Kidney epithelial cell (primary cell): Measurements from ENCODE around the gene PAH. TPM values are rescaled to one million over a fixed set of nuclear protein-coding genes. Genes with fewer than 3 reads are reported as not detected.

ENCODE experiments used
- DNase-seq: peaks from one replicate; pipeline ENCODE4 v3.0.0-alpha.2; 2010; ENCODE audit warnings: low read depth
- H3K27me3 ChIP-seq: 2 replicates; pipeline ENCODE4 v1.6.0; 2011; ENCODE audit warnings: low read length; ENCODE audit not compliant: control insufficient read depth, insufficient read depth
- H3K36me3 ChIP-seq: 2 replicates; pipeline ENCODE4 v1.5.1; 2011; ENCODE audit warnings: low read length; ENCODE audit not compliant: control insufficient read depth, insufficient read depth
- H3K4me3 ChIP-seq: 2 replicates; pipeline ENCODE4 v1.5.1; 2011; ENCODE audit warnings: low read depth, mild to moderate bottlenecking, control low read depth, low read length
- total RNA-seq: library from RNA; depleted of rRNA; stranded (reverse); fragments of >200 nt; gene quantifications from 2 replicates; pipeline ENCODE4 v1.2.3, GENCODE V29; 2015
- TF ChIP-seq, protein P1 (sequence below): IDR thresholded peaks from 2 replicates; pipeline ENCODE4 v1.5.1; 2011; ENCODE audit warnings: mild to moderate bottlenecking, moderate library complexity, low read length, control low read depth, inconsistent platforms; ENCODE audit not compliant: insufficient read depth, poor library complexity, severe bottlenecking

The PAH gene
- total RNA-seq, 1 donor from 2014 or later: 1.1 TPM

DNA sequence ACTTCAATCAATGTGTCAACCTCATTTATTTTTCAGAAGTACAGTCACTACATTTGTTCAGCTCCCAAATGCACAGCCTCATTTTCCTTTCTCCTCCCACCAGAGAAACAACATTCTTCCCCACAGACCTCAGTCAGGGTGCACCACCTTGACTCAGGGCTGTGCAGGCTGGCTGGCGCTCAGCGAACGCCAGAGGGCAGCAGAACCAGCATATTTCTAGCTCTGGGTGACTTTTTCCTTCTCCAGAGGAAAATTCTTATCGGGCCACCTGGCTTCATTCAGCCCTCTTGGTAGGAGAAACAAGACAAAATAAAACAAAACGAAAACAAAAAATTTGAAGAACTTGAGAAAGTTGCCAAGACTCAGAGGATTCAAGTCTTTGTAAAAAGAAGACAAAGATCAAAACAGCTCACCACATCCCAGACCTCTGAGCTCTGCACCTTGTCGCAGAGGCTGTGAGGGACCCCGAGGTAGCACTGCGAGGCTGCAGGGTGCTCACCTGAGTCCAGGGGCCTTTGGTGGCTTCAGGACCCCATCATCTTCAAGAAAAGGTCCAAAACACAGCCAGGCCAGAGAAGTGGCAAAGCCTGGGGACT lies 33.7 kb downstream of the PAH start:
- Histone ChIP-seq H3K4me3 (no peak overlapping the region), H3K27me3 (peaks cover 4% of the 10 kb centered on the region), H3K36me3 (no peaks in the 10 kb centered on the region)
- DNase-seq: no peak
- TF ChIP-seq, protein P1, sequence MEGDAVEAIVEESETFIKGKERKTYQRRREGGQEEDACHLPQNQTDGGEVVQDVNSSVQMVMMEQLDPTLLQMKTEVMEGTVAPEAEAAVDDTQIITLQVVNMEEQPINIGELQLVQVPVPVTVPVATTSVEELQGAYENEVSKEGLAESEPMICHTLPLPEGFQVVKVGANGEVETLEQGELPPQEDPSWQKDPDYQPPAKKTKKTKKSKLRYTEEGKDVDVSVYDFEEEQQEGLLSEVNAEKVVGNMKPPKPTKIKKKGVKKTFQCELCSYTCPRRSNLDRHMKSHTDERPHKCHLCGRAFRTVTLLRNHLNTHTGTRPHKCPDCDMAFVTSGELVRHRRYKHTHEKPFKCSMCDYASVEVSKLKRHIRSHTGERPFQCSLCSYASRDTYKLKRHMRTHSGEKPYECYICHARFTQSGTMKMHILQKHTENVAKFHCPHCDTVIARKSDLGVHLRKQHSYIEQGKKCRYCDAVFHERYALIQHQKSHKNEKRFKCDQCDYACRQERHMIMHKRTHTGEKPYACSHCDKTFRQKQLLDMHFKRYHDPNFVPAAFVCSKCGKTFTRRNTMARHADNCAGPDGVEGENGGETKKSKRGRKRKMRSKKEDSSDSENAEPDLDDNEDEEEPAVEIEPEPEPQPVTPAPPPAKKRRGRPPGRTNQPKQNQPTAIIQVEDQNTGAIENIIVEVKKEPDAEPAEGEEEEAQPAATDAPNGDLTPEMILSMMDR: peak; percentile 83

DNA sequence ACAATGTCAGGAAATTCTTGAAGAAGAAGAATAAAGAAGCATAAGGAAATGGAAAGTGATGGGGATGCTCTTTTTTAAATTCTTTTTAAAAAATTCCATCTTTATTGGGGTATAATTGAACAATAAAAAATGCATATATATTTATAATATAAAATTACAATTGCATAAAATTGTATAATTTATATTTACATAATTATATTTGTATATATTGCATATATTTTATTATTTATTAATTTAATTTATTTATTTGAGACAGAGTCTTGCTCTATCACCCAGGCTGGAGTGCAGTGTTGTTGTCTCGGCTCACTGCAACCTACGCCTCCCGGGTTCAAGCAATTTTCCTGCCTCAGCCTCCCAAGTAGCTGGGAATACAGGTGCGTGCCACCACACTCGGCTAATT lies 36.3 kb downstream of the PAH start:
- no peak for DNase-seq
- Histone ChIP-seq H3K36me3 (no peaks in the 10 kb centered on the region), H3K4me3 (no peak overlapping the region), H3K27me3 (peaks cover 4% of the 10 kb centered on the region)
- TF ChIP-seq, protein P1: no peak

DNA sequence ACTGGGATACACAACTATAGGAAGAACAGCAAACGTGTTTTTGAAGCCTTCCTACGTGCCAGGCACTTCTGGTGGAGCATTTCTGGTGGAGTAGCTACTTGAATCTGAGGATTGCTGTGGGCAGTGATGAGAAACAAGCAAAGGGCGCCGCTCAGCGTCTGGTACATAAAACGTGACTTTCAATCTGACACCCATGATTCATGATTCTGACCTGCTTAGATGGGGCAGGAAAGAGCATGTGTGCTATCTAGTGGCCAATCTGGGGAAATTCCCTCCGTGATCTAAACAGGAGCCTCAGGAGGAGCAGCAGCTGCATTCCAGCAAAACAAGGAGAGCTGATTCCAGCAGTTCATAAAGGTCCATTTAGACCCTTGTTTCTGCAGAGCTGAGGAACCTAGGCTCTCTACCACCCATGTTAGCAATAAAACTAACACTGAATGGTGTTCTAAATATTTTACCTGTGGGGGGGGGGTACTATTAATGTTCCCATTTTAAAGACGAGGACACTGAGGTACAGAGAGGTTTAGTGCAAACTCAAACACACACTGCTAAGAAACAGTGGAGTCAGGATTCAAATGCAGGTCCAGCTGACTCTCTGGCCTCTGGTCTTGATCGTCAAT lies 37.8 kb downstream of the PAH start:
- H3K27me3 ChIP-seq: no peaks in the 10 kb centered on the region
- peak; percentile 18 for DNase-seq
- no peak overlapping the region for H3K4me3 ChIP-seq
- no peaks in the 10 kb centered on the region for H3K36me3 ChIP-seq
- TF ChIP-seq, protein P1: peak; percentile 36

DNA sequence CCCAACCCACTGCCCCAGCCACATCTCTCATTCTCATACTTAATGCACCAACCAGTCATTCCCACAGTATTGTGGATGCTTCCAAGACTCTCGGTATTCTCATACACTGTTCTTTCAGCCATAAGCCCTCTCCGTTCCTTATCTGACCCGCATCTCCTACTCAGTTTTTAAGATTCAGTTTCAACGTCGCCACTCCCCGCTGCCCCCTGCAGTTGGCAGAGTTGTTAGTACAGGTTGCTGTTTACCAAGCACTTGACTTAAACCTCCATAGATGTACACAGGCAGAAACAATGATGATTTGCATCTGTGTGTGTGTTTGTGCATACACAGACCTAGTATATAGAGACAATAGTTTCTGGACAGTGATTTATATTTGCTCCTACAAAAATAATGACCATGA lies 40.2 kb downstream of the PAH start:
- Histone ChIP-seq H3K27me3 (no peaks in the 10 kb centered on the region), H3K4me3 (no peak overlapping the region), H3K36me3 (no peaks in the 10 kb centered on the region)
- no peak for DNase-seq
- TF ChIP-seq, protein P1: no peak

DNA sequence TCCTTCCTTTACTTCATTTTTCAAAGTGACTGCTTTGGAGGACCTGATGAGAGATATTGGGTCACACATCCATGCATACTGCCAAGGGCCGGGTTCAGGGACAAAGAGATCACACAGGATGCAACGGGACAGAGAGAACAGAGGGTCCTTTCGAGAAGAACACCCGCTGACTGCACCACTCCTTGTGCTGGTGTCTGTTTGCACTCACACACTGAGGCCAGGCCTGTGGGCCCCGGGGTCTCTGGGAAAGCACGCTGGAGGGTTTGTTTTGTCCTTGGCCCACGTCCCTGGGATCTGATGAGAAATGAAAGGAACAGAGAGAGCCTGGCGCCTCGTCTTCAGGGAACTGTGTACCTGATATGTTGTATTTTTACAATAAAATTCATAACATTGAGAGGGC lies 42.2 kb downstream of the PAH start:
- no peaks in the 10 kb centered on the region for H3K27me3 ChIP-seq
- TF ChIP-seq, protein P1: no peak
- no peak for DNase-seq
- no peaks in the 10 kb centered on the region for H3K36me3 ChIP-seq
- H3K4me3 ChIP-seq: no peak overlapping the region

DNA sequence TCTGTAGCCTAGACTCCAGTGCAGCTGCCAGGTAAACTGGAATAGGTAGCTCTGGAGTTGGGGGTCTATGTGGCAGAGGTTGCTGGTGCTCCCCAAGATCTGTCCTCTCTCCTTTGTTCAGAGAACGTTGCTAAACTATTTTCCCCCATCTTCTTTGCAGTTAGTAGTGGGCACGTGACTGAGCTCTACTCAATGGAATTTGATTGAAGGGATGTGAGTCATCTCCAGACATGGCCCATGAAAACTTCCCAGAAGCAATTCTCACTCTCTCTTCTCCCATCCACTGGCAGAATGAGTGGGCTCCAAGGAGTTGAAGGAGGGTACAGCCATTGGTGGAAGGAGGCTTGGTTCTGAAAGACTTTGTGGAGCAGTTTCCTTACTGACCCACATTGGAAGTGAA lies 44.0 kb downstream of the PAH start:
- TF ChIP-seq, protein P1: no peak
- H3K27me3 ChIP-seq: no peaks in the 10 kb centered on the region
- H3K36me3 ChIP-seq: no peaks in the 10 kb centered on the region
- H3K4me3 ChIP-seq: no peak overlapping the region
- DNase-seq: no peak
